SH-SY5Y (cell line): Measurements from ENCODE around the gene KREMEN2.

ENCODE experiments used
- GATA2 ChIP-seq: IDR thresholded peaks from 2 replicates; pipeline ENCODE4 v1.6.1; 2011; ENCODE audit warnings: mild to moderate bottlenecking, low read depth, low read length
- GATA3 ChIP-seq: IDR thresholded peaks from 2 replicates; pipeline ENCODE4 v1.6.1; 2011; ENCODE audit warnings: low read depth, mild to moderate bottlenecking, low read length, moderate library complexity

DNA sequence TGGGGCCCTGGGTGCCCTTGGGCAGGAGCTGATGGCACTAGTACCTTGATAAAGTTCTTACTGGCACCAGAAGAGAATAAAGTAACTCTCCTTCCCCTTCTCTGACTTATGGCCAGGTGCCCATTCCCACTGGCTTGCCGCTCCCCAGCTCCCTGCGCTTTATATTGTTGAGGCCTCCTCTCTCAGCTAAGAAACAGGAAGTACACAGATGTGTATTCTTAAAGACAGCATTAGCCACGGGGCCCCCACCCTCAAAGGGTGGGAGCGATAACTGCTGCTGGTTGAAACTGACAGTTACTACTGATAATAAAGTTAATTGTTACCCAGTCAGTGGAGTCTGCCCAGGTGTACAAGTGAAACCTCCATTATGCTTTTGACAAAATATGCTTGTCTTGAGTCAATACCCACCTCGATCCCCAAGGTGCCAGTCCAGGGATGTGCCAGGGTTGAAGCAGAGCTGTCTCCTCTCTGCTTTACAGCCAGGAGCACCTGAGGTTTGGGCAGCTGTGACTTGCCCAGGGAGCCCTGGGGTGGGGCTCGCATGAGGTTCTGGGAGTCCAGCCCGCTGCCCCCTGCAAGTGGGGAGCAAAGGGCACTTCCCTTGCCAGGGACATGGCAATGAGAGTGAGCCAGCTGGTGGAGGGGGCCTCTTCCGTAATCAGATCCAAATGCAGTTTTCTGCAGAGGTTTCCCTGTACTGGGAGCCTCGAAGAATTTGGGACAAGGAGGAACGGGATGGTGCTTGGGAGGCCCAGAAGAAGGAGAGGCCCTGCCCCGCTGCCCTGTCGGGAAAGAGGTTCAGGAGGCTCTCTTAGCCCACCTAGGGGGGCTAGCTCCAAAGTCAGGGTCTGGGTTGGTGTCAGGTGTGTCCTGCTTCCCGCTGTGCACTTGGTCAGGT is 43.2 kb downstream of the KREMEN2 start:
- TF ChIP-seq GATA3 (no peak), GATA2 (no peak)
